HepG2 (cell line): ENCODE data around the gene HSDL1. TPM values are rescaled to one million over a fixed set of nuclear protein-coding genes. Genes with fewer than 3 reads are reported as not detected.

Experiments used
- ATAC-seq: fragments of 200-7000 bp; cut with Tn5 transposase; 3 replicates; pipeline ENCODE4 v1.9.1; 2020; ENCODE audit warnings: mild to moderate bottlenecking, moderate library complexity
- BruUV-seq: library from RNA; stranded (reverse); fragments of 400-500 nt; replicated peaks from 2 replicates; lab custom pipeline; 2021; lab: Mats Ljungman, UMichigan
- CTCF ChIA-PET: fragments of 300-600 bp; formaldehyde crosslinking; extraction: SDS; loops from one replicate; lab custom pipeline; 2021; ENCODE audit warnings: low total read pairs, inconsistent platforms, low intra/inter-chr PET ratio; lab: Yijun Ruan, JAX
- POLR2A ChIA-PET: fragments of 350-600 bp; sonication (Branson Sonifier 250); formaldehyde crosslinking; loops from one replicate; lab custom pipeline; 2020; ENCODE audit warnings: antibody characterized with exemption, inconsistent platforms; lab: Yijun Ruan, JAX
- DNase-seq: peaks from one replicate; pipeline ENCODE4 v3.0.0-alpha.2; 2015; ENCODE audit warnings: low spot score
- FAIRE-seq: peaks from 3 replicates; lab custom pipeline; 2011; peaks lifted over from hg19 to GRCh38; lab: Jason Lieb, UNC
- H2AFZ ChIP-seq: one replicate; pipeline ENCODE4 v1.6.1; 2011; ENCODE audit warnings: low read length, inconsistent platforms
- H3K27ac ChIP-seq: fragments of 300-600 bp; 3 replicates; pipeline ENCODE4 v1.8.0; 2011; ENCODE audit warnings: mixed run types, mild to moderate bottlenecking, mixed read lengths, low read length, inconsistent platforms; ENCODE audit not compliant: insufficient read depth; ENCODE audit errors: extremely low read length
- H3K27me3 ChIP-seq, 2 experiments: fragments of 200-600 bp in 1 of 2; 2 replicates in 1 of 2; 3 replicates in 1 of 2; pipeline versions ENCODE4 v1.6.0 to v1.8.0; 2011; ENCODE audit warnings: low read length in 2 of 2, mild to moderate bottlenecking in 2 of 2, moderate library complexity in 2 of 2, inconsistent platforms in 1 of 2; ENCODE audit not compliant: insufficient read depth in 2 of 2, control insufficient read depth in 1 of 2
- H3K36me3 ChIP-seq, 2 experiments: fragments of 200-600 bp in 1 of 2; replicated peaks in 1 of 2; 2 replicates in 1 of 2; 3 replicates in 1 of 2; pipeline versions ENCODE4 v1.5.1 to v1.8.0; 2011; ENCODE audit warnings: low read length in 2 of 2, inconsistent platforms in 1 of 2; ENCODE audit not compliant: insufficient read depth in 2 of 2, control insufficient read depth in 1 of 2
- H3K4me1 ChIP-seq: 2 replicates; pipeline ENCODE4 v1.5.1; 2012; ENCODE audit warnings: low read length, inconsistent platforms; ENCODE audit not compliant: insufficient read depth
- H3K4me2 ChIP-seq: 2 replicates; pipeline ENCODE4 v1.6.0; 2011; ENCODE audit warnings: low read depth, low read length, inconsistent platforms
- H3K4me3 ChIP-seq, 3 experiments: fragments of 200-600 bp in 1 of 3; sonication (generic), shearing (Covaris generic) in 1 of 3; replicated peaks in 1 of 3; 2 replicates each; pipeline ENCODE4 v1.5.1; 2011 to 2016; ENCODE audit warnings: low read length in 3 of 3, inconsistent platforms in 2 of 3, low read depth in 2 of 3, mild to moderate bottlenecking in 2 of 3, control low read depth in 1 of 3, mixed read lengths in 1 of 3; ENCODE audit not compliant: insufficient read depth in 1 of 3
- H3K79me2 ChIP-seq: one replicate; pipeline ENCODE4 v1.6.1; 2011; ENCODE audit warnings: low read length, inconsistent platforms; ENCODE audit not compliant: insufficient read depth
- H3K9ac ChIP-seq: 2 replicates; pipeline ENCODE4 v1.6.0; 2011; ENCODE audit warnings: mild to moderate bottlenecking, low read depth, low read length, inconsistent platforms; ENCODE audit not compliant: insufficient read depth
- H3K9me3 ChIP-seq: 2 replicates; pipeline ENCODE4 v1.5.1; 2012; ENCODE audit warnings: mild to moderate bottlenecking, low read length
- H4K20me1 ChIP-seq: 2 replicates; pipeline ENCODE4 v1.6.0; 2011; ENCODE audit warnings: inconsistent platforms, mild to moderate bottlenecking, low read length, moderate library complexity; ENCODE audit not compliant: insufficient read depth
- BRD4 ChIP-seq: sonication (generic); formaldehyde crosslinking; IDR thresholded peaks from 2 replicates; pipeline ENCODE4 v1.4.0; 2020; ENCODE audit warnings: missing genetic modification reagents
- ETS1 ChIP-seq: sonication (generic); formaldehyde crosslinking; IDR thresholded peaks from 2 replicates; pipeline ENCODE4 v1.4.0; 2020; ENCODE audit warnings: missing genetic modification reagents
- FOXK1 ChIP-seq: sonication (generic); formaldehyde crosslinking; IDR thresholded peaks from 2 replicates; pipeline ENCODE4 v1.4.0; 2020; ENCODE audit warnings: low read depth, missing genetic modification reagents, borderline replicate concordance
- HOXA7 ChIP-seq: sonication (generic); formaldehyde crosslinking; IDR thresholded peaks from 2 replicates; pipeline ENCODE4 v1.8.1; 2022; ENCODE audit warnings: mild to moderate bottlenecking, missing genetic modification reagents, moderate library complexity
- MBNL3 ChIP-seq: fragments of 250-450 bp; sonication (Bioruptor Pico); conservative IDR thresholded peaks from 2 replicates; pipeline ENCODE4 v1.8.0; 2022; ENCODE audit warnings: mild to moderate bottlenecking, inconsistent platforms
- MNT ChIP-seq: fragments of 450-650 bp; IDR thresholded peaks from 2 replicates; pipeline ENCODE4 v1.6.1; 2016
- STAT6 ChIP-seq: sonication (generic); formaldehyde crosslinking; IDR thresholded peaks from 2 replicates; pipeline ENCODE4 v1.4.0; 2020; ENCODE audit warnings: missing genetic modification reagents, mild to moderate bottlenecking, borderline replicate concordance
- TFDP1 ChIP-seq: IDR thresholded peaks from 2 replicates; pipeline ENCODE4 v1.6.1; 2016; ENCODE audit warnings: missing compliant biosample characterization, missing genetic modification reagents, borderline replicate concordance
- ZFP41 ChIP-seq: sonication (generic); formaldehyde crosslinking; IDR thresholded peaks from 2 replicates; pipeline ENCODE4 v1.4.0; 2020; ENCODE audit warnings: mild to moderate bottlenecking, missing genetic modification reagents, borderline replicate concordance
- ZNF280B ChIP-seq: sonication (generic); formaldehyde crosslinking; IDR thresholded peaks from 2 replicates; pipeline ENCODE4 v1.5.0; 2020; ENCODE audit warnings: missing genetic modification reagents, mild to moderate bottlenecking, borderline replicate concordance
- ZNF350 ChIP-seq: sonication (generic); formaldehyde crosslinking; IDR thresholded peaks from 2 replicates; pipeline ENCODE4 v1.4.0; 2020; ENCODE audit warnings: mild to moderate bottlenecking, low read depth, missing genetic modification reagents, borderline replicate concordance
- ZNF605 ChIP-seq: sonication (generic); formaldehyde crosslinking; IDR thresholded peaks from 2 replicates; pipeline ENCODE4 v1.8.0; 2022; ENCODE audit warnings: mild to moderate bottlenecking, missing genetic modification reagents
- WGBS: methylation state at CpG from one replicate; pipeline ENCODE4 v1.1.6; 2017; ENCODE audit warnings: low lambda C conversion rate; 5-methylcytosine and 5-hydroxymethylcytosine counted together
- in situ Hi-C: cut with HindIII; loops from 2 replicates; pipeline ENCODE4 v1.10.0; 2017; ENCODE audit warnings: low pct_unique_long_range_greater_than_20kb; ENCODE audit not compliant: extremely low pct_ligation_motif_present
- intact Hi-C: fragments of 100-400 bp; cut with micrococcal nuclease; formaldehyde crosslinking; loops from one replicate; pipeline ENCODE4 v1.10.0; 2022; ENCODE audit not compliant: unreplicated experiment
- polyA plus RNA-seq, 8 experiments: library from polyadenylated mRNA; depleted of rRNA in 3 of 8; stranded (reverse) in 7 of 8; unstranded in 1 of 8; fragments of >200 nt; fragmentation: Illumina TruSeq in 4 of 8; extraction: Trizol in 4 of 8; gene quantifications; 2 replicates each; pipeline versions ENCODE4 v1.2.1 to v1.2.3, GENCODE V29; 2011 to 2016; ENCODE audit warnings: low read depth in 4 of 8, missing spikeins in 1 of 8, mixed read lengths in 1 of 8; ENCODE audit not compliant: insufficient read depth in 1 of 8
- total RNA-seq, 5 experiments: library from RNA; depleted of rRNA; stranded (reverse); fragments of >200 nt; fragmentation: Illumina TruSeq; extraction: Trizol; gene quantifications; 2 replicates each; pipeline ENCODE4 v1.2.3, GENCODE V29; 2016; ENCODE audit warnings: low read depth in 1 of 5

The HSDL1 gene
- total and polyA plus RNA-seq, 2 of the 13 experiments (the other 11 are each of a cell fraction or from before 2014, with no cell fraction given): 49.2 to 49.7 TPM

- TF ChIP-seq MNT (no peak), ZNF605 (CRISPR knock-in tag) (no peak), STAT6 (CRISPR knock-in tag) (no peak), MBNL3 (CRISPR knock-in tag) (no peak), ZNF280B (no peak)
These were observed 14.8 kb upstream of the HSDL1 start (continued) for GRCh38 chr16:84159800-84160199.

- in situ Hi-C loops: no loop called here
- FAIRE-seq (no peak), ATAC-seq (no peak), DNase-seq (no peak)
- intact Hi-C loops: no loop called here
- Histone ChIP-seq H3K79me2 (no peaks in the 10 kb centered on the region), H2AFZ (no peak overlapping the region), H3K4me1 (peaks cover 6% of the 10 kb centered on the region; the same call in 1 of the 2 replicates), H3K9me3 (no peaks in the 10 kb centered on the region), H4K20me1 (no peaks in the 10 kb centered on the region; the same call in 1 of the 2 replicates), H3K9ac (no peak overlapping the region), H3K4me3 (no peak overlapping the region), H3K36me3 (no peaks in the 10 kb centered on the region), H3K27ac (no peak overlapping the region), H3K27me3 (peaks cover 2 to 69% of the 10 kb centered on the region in 2 experiments), H3K4me2 (no peak overlapping the region)
- CTCF ChIA-PET: no interaction called here
- BruUV-seq: no TSS peak
- POLR2A ChIA-PET: no interaction called here
- 3% methylated on average over 9 of the region's 9 CpGs for WGBS
- TF ChIP-seq TFDP1 (no peak), ETS1 (CRISPR knock-in tag) (no peak), ZNF350 (CRISPR knock-in tag) (no peak), ZFP41 (CRISPR knock-in tag) (no peak), BRD4 (CRISPR knock-in tag) (no peak), HOXA7 (CRISPR knock-in tag) (no peak), FOXK1 (CRISPR knock-in tag) (no peak)
These were observed 14.0 kb upstream of the HSDL1 start for GRCh38 chr16:84159007-84159406.
